Measurements from ENCODE around the gene GTPBP3.

The GTPBP3 gene

DNA sequence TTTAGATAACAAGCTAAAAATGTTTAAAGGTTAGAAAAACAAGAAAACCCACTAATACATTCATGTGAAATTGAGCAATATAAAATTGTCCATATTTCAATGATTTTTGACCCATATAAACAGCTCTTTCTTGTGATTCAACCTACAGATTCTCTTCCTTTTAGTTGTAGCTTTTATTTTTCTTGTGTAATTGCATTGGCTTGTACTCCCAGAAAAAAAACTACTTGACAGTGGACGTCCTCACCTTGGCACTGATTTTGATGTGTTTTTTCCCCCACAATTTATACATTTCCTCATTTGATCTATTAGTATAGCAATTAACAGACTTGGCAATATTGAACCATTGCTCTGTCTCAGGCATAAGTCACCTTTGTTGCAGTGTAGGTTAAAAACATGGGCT, 51.9 kb downstream of the GTPBP3 start:
- DNase-seq, result no peak

DNA sequence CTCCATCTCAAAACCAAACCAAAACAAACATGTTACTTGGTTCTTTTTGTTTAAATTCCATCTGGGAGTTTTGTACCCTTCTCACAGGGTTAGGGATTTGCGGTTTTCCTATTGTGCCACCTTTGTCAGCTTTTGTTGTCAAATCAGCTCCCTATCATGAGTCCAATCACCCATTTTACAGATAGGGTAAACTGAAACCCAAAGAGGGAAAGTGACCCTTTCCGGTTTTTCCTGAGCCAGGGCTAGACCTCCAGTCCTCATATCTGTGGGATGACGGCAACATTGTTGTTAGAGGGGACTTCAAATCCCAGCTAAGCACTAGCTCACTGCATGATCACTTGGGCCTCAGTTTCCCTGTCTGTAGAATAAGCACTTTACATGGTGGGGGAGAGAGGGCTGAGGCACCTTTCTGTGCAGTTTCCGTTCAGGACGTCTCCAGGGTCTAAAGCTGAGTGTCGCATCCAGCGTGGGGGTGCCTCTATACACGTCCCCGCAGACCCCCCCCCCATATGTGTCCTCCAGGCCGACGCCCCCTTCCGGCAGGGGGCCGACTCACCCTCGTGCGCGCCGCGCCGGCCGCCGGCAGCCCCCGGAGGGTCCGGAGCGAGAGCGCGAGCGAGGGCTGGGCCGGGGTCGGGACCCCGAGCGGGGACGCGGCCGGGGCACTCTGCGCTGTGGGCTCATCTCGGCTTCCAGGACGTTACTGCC, 52.8 kb downstream of the GTPBP3 start:
- no peak for DNase-seq

DNA sequence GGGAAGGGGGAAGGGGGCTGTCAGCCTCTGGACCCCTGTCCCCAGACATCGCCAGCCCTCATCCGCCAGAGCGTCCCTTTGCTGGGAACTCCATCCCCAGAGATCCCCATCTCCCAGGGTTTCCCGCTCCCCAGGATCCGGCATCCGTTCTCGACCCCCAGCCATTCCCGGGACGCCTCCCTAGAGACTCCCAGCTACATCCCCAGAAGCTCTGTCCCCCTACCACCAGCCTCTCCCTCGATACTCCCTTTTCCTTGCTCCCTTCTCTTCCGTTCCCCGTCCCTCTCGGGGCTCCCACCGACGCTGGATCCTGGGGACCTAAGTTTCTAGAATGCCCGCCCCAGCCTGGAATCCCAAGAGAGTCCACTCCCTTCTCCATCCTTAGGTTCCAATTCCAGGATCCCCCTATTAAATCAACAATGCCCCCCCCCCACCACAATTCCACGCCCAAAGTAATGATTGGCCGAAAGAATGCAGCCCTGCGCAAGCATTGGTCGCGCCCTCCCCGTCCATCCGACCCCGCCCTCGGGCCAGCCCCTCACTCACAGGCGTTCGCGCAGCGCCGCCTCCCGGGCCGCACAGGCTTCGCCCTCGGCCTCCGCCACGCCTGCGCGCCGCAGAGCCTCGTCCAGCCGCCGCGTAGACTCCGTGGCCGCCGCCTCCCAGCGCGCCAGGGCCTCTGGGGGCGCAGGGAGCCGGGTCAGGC, 53.5 kb downstream of the GTPBP3 start:
- peak; percentile 91 to 92 for DNase-seq

DNA sequence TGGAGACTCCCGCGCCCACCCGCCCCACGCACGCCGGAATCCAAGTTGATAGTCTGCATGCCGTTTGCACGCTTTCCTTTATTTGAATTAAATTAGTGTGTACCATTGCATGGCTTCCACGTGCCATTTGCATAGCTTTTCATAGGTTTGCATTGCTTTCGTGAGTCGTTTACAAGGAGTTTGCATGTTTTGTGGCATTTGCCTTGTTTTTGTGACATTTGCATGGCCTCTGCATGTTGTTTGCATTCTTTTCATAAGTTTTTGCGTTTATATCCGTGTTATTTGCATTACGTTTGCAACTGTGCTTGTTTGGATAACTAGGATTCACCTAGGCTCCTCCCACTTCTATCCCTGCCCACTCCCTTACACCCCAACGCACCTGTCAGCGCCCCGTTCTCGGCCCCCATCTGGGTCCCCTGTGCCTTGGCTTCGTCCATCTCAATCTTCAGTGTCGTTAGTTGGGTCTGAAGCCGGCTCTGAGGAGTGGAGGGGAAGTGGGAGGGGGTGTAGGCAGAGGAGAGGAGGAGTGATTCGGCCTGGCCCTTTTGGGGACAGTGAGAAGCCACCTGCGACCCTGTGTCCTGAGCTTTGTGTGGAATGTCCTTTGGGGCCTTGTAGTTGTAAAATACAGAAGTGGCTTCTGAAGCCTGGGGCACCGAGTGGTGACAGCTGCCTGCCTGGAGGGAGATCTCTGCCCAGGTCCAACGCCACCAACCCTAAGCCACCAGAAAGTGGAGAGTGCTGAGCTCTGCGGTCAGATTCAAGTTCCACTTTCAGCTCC, 54.2 kb downstream of the GTPBP3 start:
- no peak for DNase-seq
